ENCODE results near the gene UACA.

Gene UACA

DNA sequence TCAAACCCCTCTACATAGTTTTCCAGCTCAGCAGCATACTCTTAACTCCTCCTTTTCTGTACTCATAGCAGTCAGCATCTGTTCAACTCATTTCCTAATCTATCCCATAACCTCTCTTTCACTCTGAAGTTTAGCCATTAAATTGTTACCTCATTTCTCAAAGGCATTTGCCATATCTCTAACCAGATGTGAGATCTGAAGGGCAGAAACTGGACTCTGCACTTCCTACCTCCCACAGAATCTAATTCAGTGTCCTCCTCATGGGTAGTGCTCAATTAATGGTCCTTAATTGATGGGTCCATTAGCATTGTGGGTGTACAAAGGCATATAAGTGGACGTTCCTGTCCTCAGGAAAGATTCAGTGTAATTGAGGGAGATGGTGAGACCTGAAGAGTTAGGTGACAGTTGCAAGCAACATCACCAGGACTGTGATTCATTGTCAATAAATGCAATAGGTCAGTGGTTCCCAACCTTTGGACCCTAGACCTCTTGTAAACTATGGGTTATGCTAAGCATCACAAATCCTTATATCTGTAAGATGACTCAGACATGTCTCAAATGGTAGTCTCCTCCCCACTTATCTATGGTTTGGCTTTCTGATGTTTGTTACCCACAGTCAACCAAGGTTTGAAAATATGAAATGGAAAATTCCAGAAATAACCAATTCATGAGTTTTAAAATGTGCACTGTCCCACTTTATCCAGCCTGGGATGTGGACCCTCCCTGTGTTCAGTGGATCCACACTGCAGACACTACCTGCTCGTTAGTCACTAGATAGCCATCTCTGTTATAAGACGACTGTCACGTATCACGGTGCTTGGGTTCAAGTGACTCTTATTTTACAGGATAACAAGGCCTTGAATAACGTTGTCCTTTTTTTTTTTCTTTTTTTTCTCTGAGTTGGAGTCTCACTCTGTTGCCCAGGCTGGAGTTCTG lies 25.0 kb upstream of the UACA start:
- TF ChIP-seq, protein P1, sequence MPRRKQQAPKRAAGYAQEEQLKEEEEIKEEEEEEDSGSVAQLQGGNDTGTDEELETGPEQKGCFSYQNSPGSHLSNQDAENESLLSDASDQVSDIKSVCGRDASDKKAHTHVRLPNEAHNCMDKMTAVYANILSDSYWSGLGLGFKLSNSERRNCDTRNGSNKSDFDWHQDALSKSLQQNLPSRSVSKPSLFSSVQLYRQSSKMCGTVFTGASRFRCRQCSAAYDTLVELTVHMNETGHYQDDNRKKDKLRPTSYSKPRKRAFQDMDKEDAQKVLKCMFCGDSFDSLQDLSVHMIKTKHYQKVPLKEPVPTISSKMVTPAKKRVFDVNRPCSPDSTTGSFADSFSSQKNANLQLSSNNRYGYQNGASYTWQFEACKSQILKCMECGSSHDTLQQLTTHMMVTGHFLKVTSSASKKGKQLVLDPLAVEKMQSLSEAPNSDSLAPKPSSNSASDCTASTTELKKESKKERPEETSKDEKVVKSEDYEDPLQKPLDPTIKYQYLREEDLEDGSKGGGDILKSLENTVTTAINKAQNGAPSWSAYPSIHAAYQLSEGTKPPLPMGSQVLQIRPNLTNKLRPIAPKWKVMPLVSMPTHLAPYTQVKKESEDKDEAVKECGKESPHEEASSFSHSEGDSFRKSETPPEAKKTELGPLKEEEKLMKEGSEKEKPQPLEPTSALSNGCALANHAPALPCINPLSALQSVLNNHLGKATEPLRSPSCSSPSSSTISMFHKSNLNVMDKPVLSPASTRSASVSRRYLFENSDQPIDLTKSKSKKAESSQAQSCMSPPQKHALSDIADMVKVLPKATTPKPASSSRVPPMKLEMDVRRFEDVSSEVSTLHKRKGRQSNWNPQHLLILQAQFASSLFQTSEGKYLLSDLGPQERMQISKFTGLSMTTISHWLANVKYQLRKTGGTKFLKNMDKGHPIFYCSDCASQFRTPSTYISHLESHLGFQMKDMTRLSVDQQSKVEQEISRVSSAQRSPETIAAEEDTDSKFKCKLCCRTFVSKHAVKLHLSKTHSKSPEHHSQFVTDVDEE (CRISPR knock-in tag; IDR thresholded peaks at IDR 0.05) = no peak
- TF ChIP-seq, protein P2, sequence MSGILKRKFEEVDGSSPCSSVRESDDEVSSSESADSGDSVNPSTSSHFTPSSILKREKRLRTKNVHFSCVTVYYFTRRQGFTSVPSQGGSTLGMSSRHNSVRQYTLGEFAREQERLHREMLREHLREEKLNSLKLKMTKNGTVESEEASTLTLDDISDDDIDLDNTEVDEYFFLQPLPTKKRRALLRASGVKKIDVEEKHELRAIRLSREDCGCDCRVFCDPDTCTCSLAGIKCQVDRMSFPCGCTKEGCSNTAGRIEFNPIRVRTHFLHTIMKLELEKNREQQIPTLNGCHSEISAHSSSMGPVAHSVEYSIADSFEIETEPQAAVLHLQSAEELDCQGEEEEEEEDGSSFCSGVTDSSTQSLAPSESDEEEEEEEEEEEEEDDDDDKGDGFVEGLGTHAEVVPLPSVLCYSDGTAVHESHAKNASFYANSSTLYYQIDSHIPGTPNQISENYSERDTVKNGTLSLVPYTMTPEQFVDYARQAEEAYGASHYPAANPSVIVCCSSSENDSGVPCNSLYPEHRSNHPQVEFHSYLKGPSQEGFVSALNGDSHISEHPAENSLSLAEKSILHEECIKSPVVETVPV (CRISPR knock-in tag; IDR thresholded peaks at IDR 0.05) = no peak
- TF ChIP-seq ZNF70 (CRISPR knock-in tag; IDR thresholded peaks at IDR 0.05) = peak; percentile 76
- TF ChIP-seq GLIS3 (CRISPR knock-in tag; IDR thresholded peaks at IDR 0.05) = no peak
- TF ChIP-seq BACH2 (CRISPR knock-in tag; IDR thresholded peaks at IDR 0.05; ENCODE audit: borderline replicate concordance) = no peak
- TF ChIP-seq OSR1 (CRISPR knock-in tag; IDR thresholded peaks at IDR 0.05) = no peak
- peak; percentile 42 for ATAC-seq

DNA sequence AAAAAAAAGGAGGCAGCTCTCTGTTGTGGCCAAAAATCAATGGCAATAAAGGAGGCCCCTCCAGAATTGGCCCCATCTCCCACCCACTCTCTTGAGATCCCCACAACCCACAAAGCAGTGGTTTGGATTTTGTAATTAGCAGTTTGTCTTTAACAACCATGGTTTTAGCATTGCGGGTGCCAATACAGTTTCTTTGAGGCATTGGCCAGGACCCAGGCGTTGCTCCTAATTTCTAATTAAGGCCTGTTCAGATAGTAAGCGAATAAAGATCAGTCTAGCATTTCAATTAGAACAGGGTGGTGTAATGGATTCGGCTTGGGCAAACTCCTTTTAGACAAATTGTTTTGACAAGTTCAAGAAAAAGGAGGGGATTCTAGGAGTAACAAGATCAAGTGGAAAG lies 23.6 kb upstream of the UACA start:
- TF ChIP-seq GLIS3 (CRISPR knock-in tag; IDR thresholded peaks at IDR 0.05) = no peak
- TF ChIP-seq, protein P2 (CRISPR knock-in tag; IDR thresholded peaks at IDR 0.05) = no peak
- TF ChIP-seq ARNTL (CRISPR knock-in tag; IDR thresholded peaks at IDR 0.05; ENCODE audit: borderline replicate concordance, low read depth) = no peak
- no peak for TF ChIP-seq ESRRG (CRISPR knock-in tag; IDR thresholded peaks at IDR 0.05)
- TF ChIP-seq, protein P3, sequence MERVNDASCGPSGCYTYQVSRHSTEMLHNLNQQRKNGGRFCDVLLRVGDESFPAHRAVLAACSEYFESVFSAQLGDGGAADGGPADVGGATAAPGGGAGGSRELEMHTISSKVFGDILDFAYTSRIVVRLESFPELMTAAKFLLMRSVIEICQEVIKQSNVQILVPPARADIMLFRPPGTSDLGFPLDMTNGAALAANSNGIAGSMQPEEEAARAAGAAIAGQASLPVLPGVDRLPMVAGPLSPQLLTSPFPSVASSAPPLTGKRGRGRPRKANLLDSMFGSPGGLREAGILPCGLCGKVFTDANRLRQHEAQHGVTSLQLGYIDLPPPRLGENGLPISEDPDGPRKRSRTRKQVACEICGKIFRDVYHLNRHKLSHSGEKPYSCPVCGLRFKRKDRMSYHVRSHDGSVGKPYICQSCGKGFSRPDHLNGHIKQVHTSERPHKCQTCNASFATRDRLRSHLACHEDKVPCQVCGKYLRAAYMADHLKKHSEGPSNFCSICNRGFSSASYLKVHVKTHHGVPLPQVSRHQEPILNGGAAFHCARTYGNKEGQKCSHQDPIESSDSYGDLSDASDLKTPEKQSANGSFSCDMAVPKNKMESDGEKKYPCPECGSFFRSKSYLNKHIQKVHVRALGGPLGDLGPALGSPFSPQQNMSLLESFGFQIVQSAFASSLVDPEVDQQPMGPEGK (CRISPR knock-in tag; IDR thresholded peaks at IDR 0.05; ENCODE audit: borderline replicate concordance) = no peak
- no peak for ATAC-seq

DNA sequence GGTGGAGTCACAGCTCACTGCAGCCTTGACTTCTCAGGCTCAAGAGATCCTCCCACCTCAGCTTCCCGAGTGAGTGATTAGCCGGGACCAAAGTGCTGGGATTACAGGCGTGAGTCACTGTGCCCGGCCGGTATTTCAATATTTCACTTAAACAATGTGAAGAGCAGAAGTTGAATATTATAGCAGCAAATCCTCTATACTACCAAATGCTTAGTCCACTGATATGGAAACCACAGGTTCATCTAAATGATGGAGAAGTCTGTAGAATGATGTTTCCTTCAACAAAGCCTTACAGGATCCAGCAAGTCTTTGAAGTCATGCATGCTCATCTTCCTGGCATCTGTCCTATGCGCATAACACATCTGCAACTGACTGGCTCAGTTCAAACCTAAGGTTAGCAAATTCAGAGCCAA lies 20.3 kb upstream of the UACA start:
- no peak for TF ChIP-seq TOX (CRISPR knock-in tag; IDR thresholded peaks at IDR 0.05; ENCODE audit: borderline replicate concordance)
- no peak for TF ChIP-seq TCF4 (CRISPR knock-in tag; IDR thresholded peaks at IDR 0.05; ENCODE audit: borderline replicate concordance)
- TF ChIP-seq SNAI2 (CRISPR knock-in tag; IDR thresholded peaks at IDR 0.05) = no peak
- no peak for TF ChIP-seq ZFP3 (CRISPR knock-in tag; IDR thresholded peaks at IDR 0.05)
- TF ChIP-seq, protein P3 (CRISPR knock-in tag; IDR thresholded peaks at IDR 0.05; ENCODE audit: borderline replicate concordance) = no peak
- TF ChIP-seq ZNF70 (CRISPR knock-in tag; IDR thresholded peaks at IDR 0.05) = no peak
- peak; percentile 77 for ATAC-seq

DNA sequence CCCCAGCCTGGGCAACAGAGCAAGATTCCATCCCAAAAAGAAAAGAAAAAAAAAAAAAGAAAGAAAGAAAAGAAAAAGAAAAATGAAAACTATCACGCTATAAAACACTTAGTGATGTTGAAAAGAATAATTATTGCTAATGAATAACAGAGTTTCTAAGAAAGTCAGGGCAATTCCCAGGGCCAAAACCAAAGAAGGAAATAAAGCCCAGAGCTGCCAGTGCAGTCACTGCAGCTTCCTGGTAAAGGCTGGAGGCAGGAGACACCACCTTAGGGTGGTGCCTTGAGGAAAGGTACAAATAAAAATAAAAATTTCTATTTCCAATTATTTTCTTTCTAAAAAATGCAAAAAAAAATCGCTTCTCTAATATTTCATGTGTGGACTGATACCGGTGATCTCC lies 19.7 kb upstream of the UACA start:
- ATAC-seq = no peak
- TF ChIP-seq, protein P1 (CRISPR knock-in tag; IDR thresholded peaks at IDR 0.05) = no peak
- TF ChIP-seq RARB (CRISPR knock-in tag; IDR thresholded peaks at IDR 0.05) (no peak), SNAI2 (CRISPR knock-in tag; IDR thresholded peaks at IDR 0.05) (no peak), TCF4 (CRISPR knock-in tag; IDR thresholded peaks at IDR 0.05; ENCODE audit: borderline replicate concordance) (no peak), GLIS3 (CRISPR knock-in tag; IDR thresholded peaks at IDR 0.05) (no peak), PPARA (CRISPR knock-in tag; IDR thresholded peaks at IDR 0.05; ENCODE audit: borderline replicate concordance) (no peak), TOX (CRISPR knock-in tag; IDR thresholded peaks at IDR 0.05; ENCODE audit: borderline replicate concordance) (no peak), ZFP3 (CRISPR knock-in tag; IDR thresholded peaks at IDR 0.05) (no peak)
- TF ChIP-seq, protein P4, sequence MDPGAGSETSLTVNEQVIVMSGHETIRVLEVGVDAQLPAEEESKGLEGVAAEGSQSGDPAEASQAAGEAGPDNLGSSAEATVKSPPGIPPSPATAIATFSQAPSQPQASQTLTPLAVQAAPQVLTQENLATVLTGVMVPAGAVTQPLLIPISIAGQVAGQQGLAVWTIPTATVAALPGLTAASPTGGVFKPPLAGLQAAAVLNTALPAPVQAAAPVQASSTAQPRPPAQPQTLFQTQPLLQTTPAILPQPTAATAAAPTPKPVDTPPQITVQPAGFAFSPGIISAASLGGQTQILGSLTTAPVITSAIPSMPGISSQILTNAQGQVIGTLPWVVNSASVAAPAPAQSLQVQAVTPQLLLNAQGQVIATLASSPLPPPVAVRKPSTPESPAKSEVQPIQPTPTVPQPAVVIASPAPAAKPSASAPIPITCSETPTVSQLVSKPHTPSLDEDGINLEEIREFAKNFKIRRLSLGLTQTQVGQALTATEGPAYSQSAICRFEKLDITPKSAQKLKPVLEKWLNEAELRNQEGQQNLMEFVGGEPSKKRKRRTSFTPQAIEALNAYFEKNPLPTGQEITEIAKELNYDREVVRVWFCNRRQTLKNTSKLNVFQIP (CRISPR knock-in tag; IDR thresholded peaks at IDR 0.05; ENCODE audit: borderline replicate concordance, low read depth) = no peak
- TF ChIP-seq, protein P5, sequence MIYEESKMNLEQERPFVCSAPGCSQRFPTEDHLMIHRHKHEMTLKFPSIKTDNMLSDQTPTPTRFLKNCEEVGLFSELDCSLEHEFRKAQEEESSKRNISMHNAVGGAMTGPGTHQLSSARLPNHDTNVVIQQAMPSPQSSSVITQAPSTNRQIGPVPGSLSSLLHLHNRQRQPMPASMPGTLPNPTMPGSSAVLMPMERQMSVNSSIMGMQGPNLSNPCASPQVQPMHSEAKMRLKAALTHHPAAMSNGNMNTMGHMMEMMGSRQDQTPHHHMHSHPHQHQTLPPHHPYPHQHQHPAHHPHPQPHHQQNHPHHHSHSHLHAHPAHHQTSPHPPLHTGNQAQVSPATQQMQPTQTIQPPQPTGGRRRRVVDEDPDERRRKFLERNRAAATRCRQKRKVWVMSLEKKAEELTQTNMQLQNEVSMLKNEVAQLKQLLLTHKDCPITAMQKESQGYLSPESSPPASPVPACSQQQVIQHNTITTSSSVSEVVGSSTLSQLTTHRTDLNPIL (CRISPR knock-in tag; IDR thresholded peaks at IDR 0.05; ENCODE audit: low read depth) = no peak

All from SK-N-SH treated with all-trans-retinoic acid at 6 μM for 48 hours (cell line).